Cardiac septum (tissue), 1 donor: ENCODE results near the gene ZNF76. TPM values are rescaled to one million over a fixed set of nuclear protein-coding genes. Genes with fewer than 3 reads are reported as not detected.
"Not testable (repeated sequence)": the region's sequence is repeated elsewhere in the genome, so short reads cannot be mapped to it uniquely, and the experiment has no call there.

Experiments
- DNase-seq: peaks from one replicate; pipeline ENCODE4 v3.0.0-alpha.2; 2020; ENCODE audit warnings: low spot score
- intact Hi-C: fragments of 100-400 bp; cut with DNase I; formaldehyde crosslinking; loops from one replicate; pipeline ENCODE4 v1.14.0; 2022
- total RNA-seq: library from RNA; stranded (reverse); fragmentation: NEBNext Ultra II Directional; extraction: Animal tissue kit (Norgen Biotek cat#: 25700); gene quantifications from one replicate; pipeline ENCODE4 v1.2.1, GENCODE V29; 2021
- donor health status: DM: no; HTN: no; CAD: no.

The ZNF76 gene
- total RNA-seq, 1 donor from 2014 or later, result 39.9 TPM

- intact Hi-C loops, result no loop called here
- no peak for DNase-seq
Observed at GRCh38 chr6:35312807-35313206, 53.3 kb downstream of the ZNF76 start.

GRCh38 chr6:35317483-35318195, 58.1 kb downstream of the ZNF76 start:
- no peak for DNase-seq
- intact Hi-C loops, result no loop called here

- intact Hi-C loops, result no loop called here
- peak; percentile 85 for DNase-seq
Observed at GRCh38 chr6:35318196-35319171, 58.9 kb downstream of the ZNF76 start.

- intact Hi-C loops, result no loop called here
- DNase-seq, result no peak
Observed at GRCh38 chr6:35319346-35320030, 60.0 kb downstream of the ZNF76 start.

- DNase-seq, result no peak
- intact Hi-C loops, result no loop called here
Observed at GRCh38 chr6:35320031-35320410, 60.5 kb downstream of the ZNF76 start.

- intact Hi-C loops, result no loop called here
- DNase-seq, result no peak
Observed at GRCh38 chr6:35321091-35321490, 61.6 kb downstream of the ZNF76 start.

- peak; percentile 88 for DNase-seq
- intact Hi-C loops, result loop anchor here (5.0 kb wide), 1 partner anchor 35 kb away; no protein-coding TSS in a partner anchor
Observed at GRCh38 chr6:35327349-35328027, 68.0 kb downstream of the ZNF76 start.

GRCh38 chr6:35328108-35328723, 68.7 kb downstream of the ZNF76 start:
- intact Hi-C loops, result loop anchor here (5.0 kb wide), 1 partner anchor 36 kb away; no protein-coding TSS in a partner anchor
- no peak for DNase-seq

- DNase-seq, result not testable (repeated sequence)
- intact Hi-C loops, result loop anchor here (5.0 kb wide), 1 partner anchor 37 kb away; no protein-coding TSS in a partner anchor
Observed at GRCh38 chr6:35328965-35329364, 69.4 kb downstream of the ZNF76 start.

- intact Hi-C loops, result no loop called here
Observed at GRCh38 chr6:35330541-35331119, 71.1 kb downstream of the ZNF76 start.

GRCh38 chr6:35332074-35332887, 72.7 kb downstream of the ZNF76 start:
- DNase-seq, intact Hi-C loops: not testable (repeated sequence)

More at GRCh38 chr6:35330541-35331119, 71.1 kb downstream of the ZNF76 start:
- no peak for DNase-seq

- DNase-seq, result no peak
- intact Hi-C loops, result loop anchor here (5.0 kb wide), 1 partner anchor 126 kb away; the partner anchor contains the start of gene RPL10A
Observed at GRCh38 chr6:35341557-35341956, 82.0 kb downstream of the ZNF76 start.

- intact Hi-C loops, result loop anchor here (1.0 to 5.0 kb wide), 3 partner anchors 73 to 125 kb away; partner anchors contain the start of gene RPL10A
- DNase-seq, result peak; percentile 100
Observed at GRCh38 chr6:35342258-35343091, 82.9 kb downstream of the ZNF76 start, which contains the start of gene PPARD. PPARD (plus strand) TSS chr6:35342558; CDS start chr6:35411088, 68,530 bp downstream.

- no peak for DNase-seq
- intact Hi-C loops, result loop anchor here (5.0 kb wide), 1 partner anchor 124 kb away; the partner anchor contains the start of gene RPL10A
Observed at GRCh38 chr6:35343092-35343834, 83.7 kb downstream of the ZNF76 start.

GRCh38 chr6:35343835-35344550, 84.5 kb downstream of the ZNF76 start:
- DNase-seq, result no peak
- intact Hi-C loops, result loop anchor here (5.0 kb wide), 1 partner anchor 123 kb away; the partner anchor contains the start of gene RPL10A
